Thoracic aorta (tissue), 2 donors: ENCODE data around the gene POSTN. TPM values are rescaled to one million over a fixed set of nuclear protein-coding genes. Genes with fewer than 3 reads are reported as not detected.

Experiments used
- ATAC-seq: fragments of 150-250 bp; one replicate; pipeline ENCODE4 v1.8.0; 2017; ENCODE audit warnings: low read depth; ENCODE audit not compliant: insufficient number of reproducible peaks, low FRiP score
- DNase-seq: peaks from one replicate; pipeline ENCODE4 v3.0.0-alpha.2; 2020; ENCODE audit warnings: low spot score
- H3K27ac ChIP-seq, 2 donors: fragments of 200-600 bp; sonication (generic); 1 replicate in 1 of 2; 2 replicates in 1 of 2; pipeline ENCODE4 v1.5.1; 2016; ENCODE audit warnings: mild to moderate bottlenecking in 2 of 2, moderate library complexity in 2 of 2
- H3K27me3 ChIP-seq: fragments of 200-600 bp; sonication (generic); replicated peaks from 2 replicates; pipeline ENCODE4 v1.6.0; 2016; ENCODE audit warnings: mild to moderate bottlenecking; ENCODE audit not compliant: insufficient read depth
- H3K36me3 ChIP-seq: fragments of 200-600 bp; sonication (generic); one replicate; pipeline ENCODE4 v1.5.1; 2016
- H3K4me1 ChIP-seq, 2 donors: fragments of 200-600 bp; sonication (generic); 1 replicate in 1 of 2; 2 replicates in 1 of 2; pipeline versions ENCODE4 v1.5.1 to v1.6.0; 2016; ENCODE audit warnings: low read depth in 2 of 2, mild to moderate bottlenecking in 1 of 2; ENCODE audit not compliant: control insufficient read depth in 1 of 2
- H3K4me3 ChIP-seq: fragments of 200-600 bp; sonication (generic); 2 replicates; pipeline ENCODE4 v1.5.1; 2016; ENCODE audit warnings: mild to moderate bottlenecking
- H3K9me3 ChIP-seq: fragments of 200-600 bp; sonication (generic); 2 replicates; pipeline ENCODE4 v1.5.1; 2016
- total RNA-seq, 2 donors: library from RNA; depleted of rRNA; stranded (reverse); fragments of >200 nt; gene quantifications; one replicate each; pipeline versions ENCODE4 v1.1.0 to v1.2.3, GENCODE V29; 2016
- TF ChIP-seq, protein P1 (sequence below): fragments of 200-600 bp; sonication (generic); IDR thresholded peaks from one replicate; pipeline ENCODE4 v1.5.1; 2019; ENCODE audit warnings: antibody characterized with exemption

POSTN gene
- total RNA-seq, 2 donors from 2014 or later: 145 to 191 TPM

DNA sequence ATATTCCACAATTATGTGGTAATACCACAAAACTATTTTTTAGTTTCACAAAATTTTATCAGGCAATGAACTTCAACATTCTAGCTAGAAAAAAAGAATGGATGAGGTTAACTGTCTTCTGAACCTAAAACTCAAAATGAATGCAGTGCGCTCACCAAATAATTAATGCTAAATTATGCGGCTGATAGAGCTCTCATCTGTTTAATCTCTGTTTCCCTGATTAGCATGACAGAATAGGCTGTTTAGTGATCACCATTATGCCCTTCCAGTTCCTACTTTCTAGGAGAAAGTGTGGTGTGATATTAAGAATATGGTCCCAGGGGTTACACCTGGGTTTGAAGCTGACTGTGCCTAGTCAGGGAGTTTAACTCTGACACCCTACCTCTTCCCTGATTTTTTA, 42.8 kb upstream of the POSTN start:
- Histone ChIP-seq H3K27me3 (no peaks in the 10 kb centered on the region), H3K36me3 (no peaks in the 10 kb centered on the region), H3K27ac (no peak overlapping the region), H3K9me3 (no peaks in the 10 kb centered on the region), H3K4me1 (no peaks in the 10 kb centered on the region), H3K4me3 (no peak overlapping the region)
- TF ChIP-seq, protein P1, sequence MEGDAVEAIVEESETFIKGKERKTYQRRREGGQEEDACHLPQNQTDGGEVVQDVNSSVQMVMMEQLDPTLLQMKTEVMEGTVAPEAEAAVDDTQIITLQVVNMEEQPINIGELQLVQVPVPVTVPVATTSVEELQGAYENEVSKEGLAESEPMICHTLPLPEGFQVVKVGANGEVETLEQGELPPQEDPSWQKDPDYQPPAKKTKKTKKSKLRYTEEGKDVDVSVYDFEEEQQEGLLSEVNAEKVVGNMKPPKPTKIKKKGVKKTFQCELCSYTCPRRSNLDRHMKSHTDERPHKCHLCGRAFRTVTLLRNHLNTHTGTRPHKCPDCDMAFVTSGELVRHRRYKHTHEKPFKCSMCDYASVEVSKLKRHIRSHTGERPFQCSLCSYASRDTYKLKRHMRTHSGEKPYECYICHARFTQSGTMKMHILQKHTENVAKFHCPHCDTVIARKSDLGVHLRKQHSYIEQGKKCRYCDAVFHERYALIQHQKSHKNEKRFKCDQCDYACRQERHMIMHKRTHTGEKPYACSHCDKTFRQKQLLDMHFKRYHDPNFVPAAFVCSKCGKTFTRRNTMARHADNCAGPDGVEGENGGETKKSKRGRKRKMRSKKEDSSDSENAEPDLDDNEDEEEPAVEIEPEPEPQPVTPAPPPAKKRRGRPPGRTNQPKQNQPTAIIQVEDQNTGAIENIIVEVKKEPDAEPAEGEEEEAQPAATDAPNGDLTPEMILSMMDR: no peak
- DNase-seq (no peak), ATAC-seq (no peak)

DNA sequence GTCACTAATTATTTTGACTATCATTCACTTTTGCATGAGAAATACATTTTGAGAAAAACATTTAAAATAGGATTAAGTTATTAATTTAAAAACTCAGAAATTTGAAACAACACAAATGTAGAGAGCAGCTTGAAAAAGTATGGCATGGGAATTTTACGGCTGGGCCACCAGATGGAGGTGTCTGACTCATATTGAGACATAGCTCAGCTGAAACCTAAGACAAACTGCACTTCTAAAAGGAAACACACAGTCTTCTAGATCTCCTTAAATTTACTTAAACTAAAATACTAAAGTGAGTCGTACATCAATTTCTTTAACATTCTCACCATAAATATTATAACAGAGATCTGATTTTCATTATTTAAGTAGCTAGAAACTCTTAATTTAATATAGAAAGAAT, 41.9 kb upstream of the POSTN start:
- H3K27ac ChIP-seq: no peak overlapping the region
- H3K9me3 ChIP-seq: no peaks in the 10 kb centered on the region
- no peaks in the 10 kb centered on the region for H3K4me1 ChIP-seq
- DNase-seq (no peak), ATAC-seq (no peak)
- no peaks in the 10 kb centered on the region for H3K27me3 ChIP-seq
- TF ChIP-seq, protein P1: peak; percentile 49
- H3K4me3 ChIP-seq: no peak overlapping the region
- no peaks in the 10 kb centered on the region for H3K36me3 ChIP-seq

DNA sequence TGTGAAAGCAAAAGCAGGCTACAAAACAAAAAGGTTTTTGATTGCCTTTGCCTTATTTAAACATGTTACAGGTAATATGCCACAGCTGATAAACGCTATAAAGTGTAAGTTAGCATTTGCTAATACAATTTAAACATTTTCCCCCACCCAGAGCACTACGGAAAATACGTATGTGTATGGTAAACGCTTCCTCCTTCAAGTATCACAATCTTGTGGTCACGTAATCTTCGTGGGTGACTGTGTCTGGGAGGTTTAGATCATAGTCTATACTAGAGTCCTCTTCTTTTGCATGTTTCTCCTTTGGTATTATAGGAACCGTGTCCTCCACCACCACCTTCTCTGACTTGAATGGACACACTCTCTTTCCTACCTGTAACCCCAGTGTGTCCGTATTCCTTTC, 38.1 kb upstream of the POSTN start:
- H3K27ac ChIP-seq: no peak overlapping the region
- no peak for ATAC-seq
- H3K9me3 ChIP-seq: no peaks in the 10 kb centered on the region
- H3K4me3 ChIP-seq: no peak overlapping the region
- H3K36me3 ChIP-seq: no peaks in the 10 kb centered on the region
- no peaks in the 10 kb centered on the region for H3K27me3 ChIP-seq
- no peaks in the 10 kb centered on the region for H3K4me1 ChIP-seq
- DNase-seq: no peak
- TF ChIP-seq, protein P1: no peak

DNA sequence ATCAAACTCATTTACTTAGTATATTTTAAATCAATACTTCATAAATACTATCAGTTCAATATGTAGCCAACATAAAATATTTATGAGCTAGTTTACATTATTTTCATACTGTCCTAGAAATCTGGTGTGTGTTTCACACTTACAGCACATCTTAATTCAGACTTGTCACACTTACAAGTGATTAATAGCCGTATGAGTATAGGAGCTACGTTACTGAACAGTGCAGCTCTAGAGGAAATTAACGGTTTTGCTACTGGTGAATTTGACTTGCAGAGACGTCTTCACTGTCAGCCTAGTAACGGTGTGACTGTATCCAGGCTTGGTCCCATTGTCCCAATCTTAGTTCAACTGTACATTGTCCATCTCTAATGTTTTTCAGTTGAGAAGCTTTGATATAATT, 33.7 kb upstream of the POSTN start:
- no peak overlapping the region for H3K4me3 ChIP-seq
- ATAC-seq (no peak), DNase-seq (no peak)
- H3K4me1 ChIP-seq: peaks cover 0 to 2% of the 10 kb centered on the region in 2 donors
- no peak overlapping the region for H3K27ac ChIP-seq
- no peaks in the 10 kb centered on the region for H3K27me3 ChIP-seq
- H3K36me3 ChIP-seq: no peaks in the 10 kb centered on the region
- TF ChIP-seq, protein P1: no peak
- no peaks in the 10 kb centered on the region for H3K9me3 ChIP-seq

DNA sequence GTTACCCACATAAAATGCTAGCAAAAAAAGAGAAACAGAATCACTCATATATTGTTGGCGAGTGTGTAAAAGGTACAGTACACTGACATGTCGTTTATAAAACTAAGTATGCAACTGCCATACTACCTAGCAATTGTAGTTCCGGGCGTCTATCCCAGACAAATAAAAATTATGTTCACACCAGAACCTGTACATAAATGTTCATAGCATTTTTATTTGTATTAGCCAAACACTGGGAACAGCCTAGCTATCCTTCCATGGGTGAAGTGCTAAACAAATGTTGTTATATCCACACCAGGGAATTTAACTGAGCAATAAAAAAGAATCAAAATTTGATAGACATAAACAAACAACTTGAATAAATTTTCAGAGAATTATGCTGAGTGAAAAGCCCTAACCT, 28.9 kb upstream of the POSTN start:
- no peak overlapping the region for H3K27ac ChIP-seq
- no peaks in the 10 kb centered on the region for H3K9me3 ChIP-seq
- H3K4me1 ChIP-seq: peaks cover 0 to 16% of the 10 kb centered on the region in 2 donors
- H3K27me3 ChIP-seq: no peaks in the 10 kb centered on the region
- ATAC-seq (no peak), DNase-seq (no peak)
- no peaks in the 10 kb centered on the region for H3K36me3 ChIP-seq
- TF ChIP-seq, protein P1: no peak
- no peak overlapping the region for H3K4me3 ChIP-seq
